ENCODE measurements around the gene INAVA. TPM values are rescaled to one million over a fixed set of nuclear protein-coding genes. Genes with fewer than 3 reads are reported as not detected.

The INAVA gene
- total and polyA plus RNA-seq, 4 donors: 0.19 to 3.1 (median 0.50) TPM

- TF ChIP-seq ZBTB33 (IDR thresholded peaks at IDR 0.05): no peak
- no peak for TF ChIP-seq HNF4G (IDR thresholded peaks at IDR 0.05)
- no peak for TF ChIP-seq RAD21 (IDR thresholded peaks at IDR 0.05)
- TF ChIP-seq NR2F2 (IDR thresholded peaks at IDR 0.05): no peak
- no peak for TF ChIP-seq RXRA (IDR thresholded peaks at IDR 0.05)
- no peak for TF ChIP-seq SP1 (IDR thresholded peaks at IDR 0.05)
- TF ChIP-seq FOXA1 (IDR thresholded peaks at IDR 0.05): no peak
- no peak for TF ChIP-seq EGR1 (IDR thresholded peaks at IDR 0.05; ENCODE audit: low read depth in 2 of 2)
Measured at GRCh38 chr1:200861937-200862647, 32.6 kb upstream of the INAVA start (continued).

- H3K4me3 ChIP-seq (ENCODE audit: low read depth in 1 of 3, low read length in 3 of 3): no peak overlapping the region
- H3K27me3 ChIP-seq (ENCODE audit: control insufficient read depth in 4 of 4, insufficient read depth in 4 of 4, low read length in 3 of 4): no peaks in the 10 kb centered on the region
- TF ChIP-seq SP1 (IDR thresholded peaks at IDR 0.05): no peak
- TF ChIP-seq HNF4A (conservative IDR thresholded peaks at IDR 0.05): no peak
- no peak for TF ChIP-seq RAD21 (IDR thresholded peaks at IDR 0.05)
- no peak for DNase-seq (ENCODE audit: low spot score)
- WGBS: 90% methylated on average over 9 of the region's 9 CpGs
- no peaks in the 10 kb centered on the region for H3K4me1 ChIP-seq (ENCODE audit: control insufficient read depth in 4 of 4, insufficient read depth in 4 of 4, low read length in 3 of 4)
- H3K9me3 ChIP-seq (ENCODE audit: control insufficient read depth in 4 of 4, low read length in 3 of 4): no peaks in the 10 kb centered on the region
- no peak overlapping the region for H3K9ac ChIP-seq (ENCODE audit: low read depth in 1 of 2, low read length in 2 of 2)
- peaks cover under 1 to 6% (median 5%) of the 10 kb centered on the region in 4 donors for H3K36me3 ChIP-seq (ENCODE audit: control insufficient read depth in 4 of 4, insufficient read depth in 3 of 4, low read depth in 1 of 4, low read length in 3 of 4)
- no peak overlapping the region for H3K27ac ChIP-seq (ENCODE audit: low read depth in 1 of 2, low read length in 2 of 2)
Measured at GRCh38 chr1:200862713-200863415, 31.8 kb upstream of the INAVA start.

GRCh38 chr1:200866116-200866515, 28.6 kb upstream of the INAVA start:
- no peaks in the 10 kb centered on the region for H3K4me1 ChIP-seq (ENCODE audit: control insufficient read depth in 4 of 4, insufficient read depth in 4 of 4, low read length in 3 of 4)
- H3K9me3 ChIP-seq (ENCODE audit: control insufficient read depth in 4 of 4, low read length in 3 of 4): no peaks in the 10 kb centered on the region
- 83% methylated on average over 3 of the region's 3 CpGs for WGBS
- no peak for DNase-seq (ENCODE audit: low spot score)
- peaks cover 0 to under 1% (median 0%) of the 10 kb centered on the region in 4 donors for H3K27me3 ChIP-seq (ENCODE audit: control insufficient read depth in 4 of 4, insufficient read depth in 4 of 4, low read length in 3 of 4)
- TF ChIP-seq YY1 (IDR thresholded peaks at IDR 0.05) (no peak), CTCF (IDR thresholded peaks at IDR 0.05; ENCODE audit: low read depth, low read length, missing input control) (no peak), MAX (IDR thresholded peaks at IDR 0.05) (no peak)
- H3K9ac ChIP-seq (ENCODE audit: low read depth in 1 of 2, low read length in 2 of 2): no peak overlapping the region
- H3K27ac ChIP-seq (ENCODE audit: low read depth in 1 of 2, low read length in 2 of 2): no peak overlapping the region
- no peak overlapping the region for H3K4me3 ChIP-seq (ENCODE audit: low read depth in 1 of 3, low read length in 3 of 3)
- H3K36me3 ChIP-seq (ENCODE audit: control insufficient read depth in 4 of 4, insufficient read depth in 3 of 4, low read depth in 1 of 4, low read length in 3 of 4): peaks cover 0 to 6% (median 5%) of the 10 kb centered on the region in 4 donors

Measured in liver (tissue), 9 donors.